Fibroblast of pulmonary artery (primary cell): ENCODE results near the gene HOXB1.

ENCODE experiments used
- DNase-seq: peaks from one replicate; pipeline ENCODE4 v3.0.0-alpha.2; 2010; ENCODE audit warnings: low read depth
- H3K4me3 ChIP-seq: replicated peaks from 2 replicates; pipeline ENCODE4 v1.5.1; 2011; ENCODE audit warnings: low read depth, mild to moderate bottlenecking, control low read depth, low read length, moderate library complexity
- TF ChIP-seq, protein P1 (sequence below): IDR thresholded peaks from 2 replicates; pipeline ENCODE4 v1.5.1; 2011; ENCODE audit warnings: mild to moderate bottlenecking, control low read depth, low read length, inconsistent platforms; ENCODE audit errors: missing control alignments

HOXB1 gene

DNA sequence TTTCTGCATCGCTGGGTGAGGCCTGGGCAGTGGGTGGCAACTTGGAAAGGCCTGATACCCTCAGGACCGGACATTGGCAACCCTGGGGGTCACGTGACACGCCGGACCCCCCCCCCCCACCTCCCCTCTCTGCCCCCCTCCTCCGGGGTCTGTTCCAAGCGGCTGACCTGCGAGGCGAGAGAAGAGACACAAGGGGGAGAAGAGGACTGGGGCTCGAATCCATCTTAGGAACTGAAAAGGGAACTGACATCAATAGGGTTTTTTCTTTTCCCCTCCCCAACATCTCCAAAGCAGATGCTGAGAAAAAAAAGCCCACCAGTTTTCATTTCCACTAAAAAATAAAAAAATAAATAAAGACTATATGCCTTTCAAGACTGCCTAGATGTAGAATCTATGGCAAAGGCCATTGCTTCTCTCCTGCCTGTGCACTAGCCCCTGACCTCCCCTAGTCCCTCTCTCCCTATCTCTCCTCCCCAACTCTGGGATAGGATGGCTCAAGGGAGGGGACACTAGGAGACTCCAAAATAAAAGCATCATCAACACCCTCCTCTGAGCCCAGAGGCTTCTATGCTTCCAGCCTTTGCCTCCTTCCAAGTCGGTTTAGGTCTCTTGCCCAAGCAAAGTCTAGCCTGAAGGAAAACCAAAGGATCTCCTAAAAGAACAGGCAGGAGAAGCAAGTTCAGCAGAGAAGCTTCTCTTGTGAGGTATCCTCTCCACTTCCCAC, 21.8 kb upstream of the HOXB1 start:
- TF ChIP-seq, protein P1, sequence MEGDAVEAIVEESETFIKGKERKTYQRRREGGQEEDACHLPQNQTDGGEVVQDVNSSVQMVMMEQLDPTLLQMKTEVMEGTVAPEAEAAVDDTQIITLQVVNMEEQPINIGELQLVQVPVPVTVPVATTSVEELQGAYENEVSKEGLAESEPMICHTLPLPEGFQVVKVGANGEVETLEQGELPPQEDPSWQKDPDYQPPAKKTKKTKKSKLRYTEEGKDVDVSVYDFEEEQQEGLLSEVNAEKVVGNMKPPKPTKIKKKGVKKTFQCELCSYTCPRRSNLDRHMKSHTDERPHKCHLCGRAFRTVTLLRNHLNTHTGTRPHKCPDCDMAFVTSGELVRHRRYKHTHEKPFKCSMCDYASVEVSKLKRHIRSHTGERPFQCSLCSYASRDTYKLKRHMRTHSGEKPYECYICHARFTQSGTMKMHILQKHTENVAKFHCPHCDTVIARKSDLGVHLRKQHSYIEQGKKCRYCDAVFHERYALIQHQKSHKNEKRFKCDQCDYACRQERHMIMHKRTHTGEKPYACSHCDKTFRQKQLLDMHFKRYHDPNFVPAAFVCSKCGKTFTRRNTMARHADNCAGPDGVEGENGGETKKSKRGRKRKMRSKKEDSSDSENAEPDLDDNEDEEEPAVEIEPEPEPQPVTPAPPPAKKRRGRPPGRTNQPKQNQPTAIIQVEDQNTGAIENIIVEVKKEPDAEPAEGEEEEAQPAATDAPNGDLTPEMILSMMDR, result no peak
- H3K4me3 ChIP-seq, result no peak overlapping the region
- DNase-seq, result no peak

DNA sequence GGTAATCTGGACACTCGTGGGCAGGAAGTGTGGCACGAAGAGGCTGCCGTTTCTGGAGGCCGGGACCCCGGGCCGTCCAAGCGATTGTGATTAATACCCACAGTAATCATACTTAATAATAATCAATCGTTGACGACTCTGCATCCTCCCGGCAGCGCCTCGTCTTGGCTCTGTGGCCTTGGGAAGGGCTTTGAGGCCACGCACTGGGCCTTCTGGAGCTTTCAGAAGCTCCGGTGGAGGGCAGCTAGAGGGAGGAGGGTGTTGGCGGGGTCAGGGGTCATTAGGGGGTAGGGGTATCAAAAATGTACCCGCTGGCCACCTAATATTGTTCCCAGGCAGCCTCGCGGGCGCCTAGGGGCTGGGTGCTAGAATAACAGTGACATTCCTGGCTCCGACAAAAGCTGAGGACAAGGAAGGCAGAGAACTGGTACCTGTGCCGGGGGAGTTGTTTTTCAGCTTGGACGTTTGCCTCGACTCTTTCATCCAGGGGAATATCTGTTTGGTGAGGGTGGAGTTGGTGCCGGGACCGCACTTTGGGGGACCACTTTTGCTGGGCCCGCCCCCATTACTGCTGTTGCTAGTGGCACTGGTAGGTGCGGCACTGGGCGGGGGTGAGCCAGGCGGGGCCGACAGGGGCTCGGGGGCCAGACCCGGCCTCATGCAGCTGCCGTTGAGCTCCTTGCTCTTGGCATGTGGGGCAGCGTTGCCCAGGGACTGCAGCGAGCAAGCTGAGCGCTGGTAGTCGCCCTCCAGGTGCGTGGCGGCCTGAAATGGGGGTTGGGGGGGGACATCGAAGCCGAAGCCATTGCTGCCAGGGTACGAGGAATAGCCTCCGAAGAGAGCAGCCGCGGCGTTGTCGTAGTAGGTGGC, 21.0 kb upstream of the HOXB1 start:
- DNase-seq, result no peak
- no peak overlapping the region for H3K4me3 ChIP-seq
- TF ChIP-seq, protein P1, result no peak

DNA sequence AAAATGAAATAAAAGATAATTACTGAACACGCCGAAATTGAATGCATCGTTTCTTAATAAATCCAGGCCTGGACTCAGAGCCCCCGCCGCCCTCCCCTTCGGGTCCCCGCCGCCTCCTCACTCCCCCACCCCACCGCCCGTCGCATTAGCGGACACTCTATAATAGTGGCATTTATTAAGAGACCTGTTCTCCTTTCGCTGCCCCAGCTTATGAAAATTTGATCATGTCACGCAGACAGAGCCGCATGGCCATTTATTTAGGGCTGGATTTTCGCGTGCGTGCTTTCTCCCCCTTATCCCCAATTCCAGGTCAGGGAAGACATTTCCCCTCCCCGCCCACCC, 20.4 kb upstream of the HOXB1 start:
- TF ChIP-seq, protein P1, result no peak
- DNase-seq, result no peak
- no peak overlapping the region for H3K4me3 ChIP-seq

DNA sequence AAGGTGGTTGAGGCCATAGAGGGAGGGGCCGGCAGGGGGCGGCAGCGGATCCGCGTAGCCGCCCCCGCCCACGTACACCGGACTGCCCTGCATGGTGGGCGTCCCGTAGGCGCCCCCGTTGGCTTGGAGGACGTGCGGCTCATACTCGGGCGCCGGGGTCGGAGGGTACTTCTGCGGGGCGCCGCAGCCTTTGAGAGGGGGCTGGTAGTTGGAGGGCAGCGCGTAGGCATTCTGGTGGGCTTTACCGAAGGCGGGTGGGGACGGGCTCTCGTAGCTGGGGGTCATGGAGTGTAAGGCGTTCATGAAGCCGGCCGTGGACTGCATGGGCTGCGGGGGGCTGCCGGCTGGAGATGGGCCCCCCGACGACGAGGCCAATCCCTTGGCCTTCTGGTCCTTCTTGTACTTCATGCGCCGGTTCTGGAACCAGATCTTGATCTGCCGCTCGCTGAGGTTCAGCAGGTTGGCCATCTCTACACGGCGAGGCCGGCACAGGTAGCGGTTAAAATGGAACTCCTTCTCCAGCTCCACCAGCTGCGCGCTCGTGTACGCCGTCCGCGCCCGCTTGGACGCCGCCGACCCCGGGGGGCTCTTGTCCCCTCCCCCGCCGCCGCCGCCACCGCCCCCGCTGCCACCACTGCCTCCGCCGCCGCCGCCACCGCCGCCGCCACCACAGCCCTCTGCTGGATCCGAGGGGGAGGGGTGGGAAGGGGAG, 19.8 kb upstream of the HOXB1 start:
- no peak overlapping the region for H3K4me3 ChIP-seq

DNA sequence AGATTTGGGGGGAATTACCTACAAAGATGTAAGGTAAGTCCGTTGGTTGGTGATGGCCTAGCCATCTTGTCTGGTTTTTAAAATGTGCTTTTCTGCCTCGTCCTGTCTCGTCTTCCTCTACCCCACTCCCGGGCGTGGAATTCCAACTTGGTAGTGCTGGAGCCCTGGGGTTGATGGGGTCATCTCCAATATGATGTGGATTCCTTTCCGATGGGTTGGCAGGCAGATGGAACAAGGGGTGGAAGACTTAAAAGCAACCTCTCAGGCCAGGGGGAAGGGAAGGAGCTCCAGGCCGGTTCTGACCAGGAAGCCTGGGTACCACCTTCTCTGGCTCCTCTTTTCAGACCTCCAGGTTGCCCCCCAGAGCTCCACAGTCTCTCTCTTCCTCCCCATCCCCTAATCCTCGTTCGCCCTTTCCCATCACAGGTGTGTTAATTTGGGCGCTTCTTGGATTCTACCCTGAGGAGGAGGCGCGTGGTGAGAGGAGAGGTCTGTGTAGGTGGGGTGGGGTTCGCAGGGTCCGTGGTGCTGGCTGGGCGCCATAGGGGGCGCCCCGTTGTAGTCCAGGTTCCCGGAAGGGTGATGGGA, 19.2 kb upstream of the HOXB1 start:
- no peak overlapping the region for H3K4me3 ChIP-seq
- TF ChIP-seq, protein P1, result no peak
- no peak for DNase-seq

More for the DNA sequence above, 19.8 kb upstream of the HOXB1 start:
- TF ChIP-seq, protein P1, result no peak
- no peak for DNase-seq

DNA sequence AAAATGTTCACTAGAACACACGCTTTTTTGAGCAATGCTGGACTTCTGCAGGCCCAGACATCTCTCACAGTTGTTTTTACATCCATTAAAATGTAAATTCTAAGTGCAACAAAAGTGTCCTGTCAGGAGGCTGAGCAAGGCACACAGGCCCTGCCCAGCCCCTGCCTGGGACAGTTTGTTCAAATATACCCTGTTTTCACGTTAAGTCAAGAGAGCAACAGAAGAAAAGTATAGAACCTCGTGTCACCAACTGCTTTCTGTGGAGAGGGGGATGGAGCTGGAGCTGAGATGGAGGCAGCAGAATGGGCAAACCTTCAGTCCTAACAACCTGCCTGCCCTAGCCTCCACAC, 18.4 kb upstream of the HOXB1 start:
- TF ChIP-seq, protein P1, result no peak
- H3K4me3 ChIP-seq, result no peak overlapping the region
- no peak for DNase-seq
